NCI-H524 treated with DMSO at 0.1 percent for 48 hours (cell line): ENCODE data around the gene MRPL33.

Experiments
- DNase-seq: peaks from one replicate; lab custom pipeline; 2025; lab: John Stamatoyannopoulos, UW

The MRPL33 gene

DNA sequence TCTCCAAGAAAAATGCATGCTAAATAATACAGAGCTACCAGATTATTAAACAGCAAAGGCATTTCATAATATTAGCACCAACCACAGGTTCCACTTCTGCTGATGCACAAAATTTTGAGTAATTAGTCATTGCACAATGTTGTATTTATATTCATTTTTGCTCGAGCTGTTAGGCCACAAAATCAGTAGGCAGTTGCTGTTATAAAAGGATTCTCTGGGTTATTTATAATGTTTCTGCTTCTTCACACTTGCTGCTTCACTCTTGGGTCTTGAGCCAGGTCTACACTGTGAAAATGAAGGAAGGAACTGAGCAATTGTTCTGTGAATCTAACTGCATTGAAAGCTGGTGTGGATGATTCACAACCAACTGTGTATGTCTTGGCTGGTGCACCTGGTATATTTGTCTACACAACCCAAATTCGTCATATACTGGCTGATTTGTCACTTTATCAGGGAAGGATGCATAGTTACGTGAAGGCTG lies 38.3 kb downstream of the MRPL33 start:
- no peak for DNase-seq

DNA sequence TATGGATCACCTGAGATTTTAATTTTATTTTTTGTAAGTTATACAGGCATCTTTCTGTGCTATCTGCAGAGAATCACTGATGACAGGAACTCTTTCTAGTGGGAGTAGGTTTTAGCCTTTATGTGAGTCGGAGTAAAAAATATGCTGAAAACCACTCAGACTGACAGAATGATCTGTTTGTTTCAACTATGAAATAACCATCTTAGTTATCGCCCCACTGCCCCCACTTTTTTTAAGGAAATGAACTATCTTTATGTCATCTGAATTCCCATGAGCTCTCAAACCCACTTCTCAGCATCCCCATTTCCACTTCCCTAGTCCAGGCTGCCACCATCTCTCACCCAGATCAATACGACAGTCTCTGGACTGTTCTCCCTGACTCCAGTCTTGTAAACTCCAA lies 38.9 kb downstream of the MRPL33 start:
- no peak for DNase-seq

DNA sequence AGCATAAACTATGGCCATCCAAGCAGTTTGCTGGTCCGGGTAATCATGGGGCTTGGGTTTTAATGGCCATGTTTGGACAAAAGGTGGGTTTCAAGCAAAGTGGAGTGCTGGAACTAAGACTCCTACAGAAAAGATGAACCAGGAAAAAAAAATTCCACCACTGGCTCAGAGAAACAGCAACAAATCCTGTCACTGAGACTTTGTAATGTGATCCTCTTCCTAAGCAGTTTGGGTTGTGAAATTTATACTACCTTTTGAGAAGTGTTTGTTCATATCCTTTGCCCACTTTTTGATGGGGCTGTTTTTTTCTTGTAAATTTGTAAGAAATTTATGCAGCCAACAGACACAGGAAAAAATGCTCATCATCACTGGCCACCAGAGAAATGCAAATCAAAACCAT lies 40.2 kb downstream of the MRPL33 start:
- DNase-seq, result no peak

DNA sequence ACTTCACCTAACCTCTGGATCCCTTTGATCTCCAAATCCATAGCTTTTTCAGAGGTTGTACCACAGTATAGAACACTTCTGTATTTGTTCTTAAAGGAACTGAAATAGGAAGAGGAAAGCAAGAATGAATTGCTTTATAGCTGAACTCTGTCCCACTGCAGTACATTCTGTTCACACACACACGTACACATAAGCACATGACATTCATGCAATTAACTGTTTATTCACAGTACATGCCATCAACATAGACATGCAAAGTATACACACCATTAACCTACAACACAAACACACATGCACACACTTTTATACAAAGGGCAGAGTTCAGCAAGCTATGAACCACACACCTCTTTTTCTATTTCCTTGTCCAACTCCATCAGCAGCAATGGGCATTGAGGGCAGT lies 43.2 kb downstream of the MRPL33 start:
- no peak for DNase-seq

DNA sequence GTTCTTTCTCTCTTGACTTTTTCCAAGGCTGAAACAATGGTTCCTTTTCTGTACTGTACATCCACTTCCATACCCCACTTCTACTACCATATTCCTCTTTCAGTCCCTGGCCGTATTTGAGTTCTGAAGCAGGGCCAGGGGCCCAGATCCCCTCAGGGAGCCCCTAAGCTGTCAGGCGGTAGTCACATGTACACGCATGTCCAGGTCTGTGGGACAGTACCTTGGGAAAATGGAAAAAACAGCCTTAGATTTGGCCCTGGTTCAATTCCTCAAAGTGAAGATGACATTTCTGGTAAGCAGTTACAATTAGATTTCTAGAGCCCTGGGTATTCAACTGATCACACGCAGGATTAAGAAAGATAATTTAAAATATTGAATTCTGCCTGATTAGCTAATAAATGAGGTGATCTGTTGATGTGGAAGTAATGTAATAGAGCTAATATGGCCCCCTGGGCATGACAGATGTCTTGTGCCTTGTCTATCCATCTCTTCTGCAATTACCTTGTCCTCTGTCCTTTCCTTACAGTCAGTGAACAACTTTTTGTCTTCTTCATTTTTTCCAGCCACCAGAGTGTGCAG lies 44.4 kb downstream of the MRPL33 start:
- DNase-seq, result no peak

DNA sequence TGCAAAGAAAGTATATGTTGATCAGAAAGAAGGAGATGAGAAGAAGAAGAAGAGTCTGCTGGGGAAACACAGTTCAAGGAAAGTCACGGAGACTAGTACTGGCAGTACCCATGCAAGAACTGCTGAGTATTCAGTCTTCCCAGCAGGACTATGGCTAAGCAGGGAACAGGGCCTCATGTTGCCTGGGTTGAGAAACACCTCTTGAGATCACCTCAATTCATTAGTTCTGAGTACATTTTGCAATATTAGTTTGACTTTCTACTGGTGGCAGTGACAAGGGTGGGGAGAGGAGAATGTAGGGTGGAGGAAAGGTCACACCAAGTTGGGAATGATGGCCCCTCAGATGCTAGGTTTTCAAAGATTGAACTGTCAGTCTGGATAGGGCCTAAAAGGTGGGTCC lies 50.5 kb downstream of the MRPL33 start:
- DNase-seq, result no peak

DNA sequence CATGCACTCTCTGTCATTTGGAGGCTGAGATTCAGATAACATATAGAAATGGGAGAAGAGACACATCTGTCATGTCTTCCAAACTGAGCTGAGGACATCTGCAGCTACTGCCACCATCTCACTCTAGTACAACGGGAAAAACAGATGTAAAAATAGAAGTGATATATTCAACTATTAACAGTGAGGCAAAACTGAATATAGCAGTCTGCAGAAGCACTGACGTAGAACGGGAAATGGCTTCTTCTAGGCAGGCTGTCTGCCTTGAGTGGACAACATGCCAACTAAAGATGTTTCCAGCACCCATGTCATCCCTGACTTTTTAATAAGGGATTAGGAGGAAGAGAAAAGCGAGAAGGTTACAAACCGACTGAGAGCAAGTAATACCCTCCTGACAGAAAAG lies 51.6 kb downstream of the MRPL33 start:
- DNase-seq, result no peak

DNA sequence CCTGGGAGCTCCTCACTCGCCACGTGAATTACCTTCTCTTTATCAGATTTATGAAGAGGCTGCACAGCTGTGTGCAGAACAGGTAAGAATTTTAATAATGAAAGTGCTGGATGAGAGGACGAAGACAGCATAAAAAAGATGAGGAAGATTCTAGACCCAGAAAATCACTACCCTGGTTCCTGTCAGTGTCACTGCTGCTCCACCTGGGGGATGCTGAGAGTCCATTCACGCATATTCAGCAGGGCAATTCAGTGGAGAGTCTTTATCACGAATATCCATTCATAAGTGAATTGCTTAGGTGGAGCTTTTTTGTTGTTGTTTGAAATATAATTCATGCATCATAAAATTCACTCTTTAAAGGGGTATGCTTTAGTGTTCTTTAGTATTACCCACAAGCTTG lies 52.0 kb downstream of the MRPL33 start:
- DNase-seq, result no peak

DNA sequence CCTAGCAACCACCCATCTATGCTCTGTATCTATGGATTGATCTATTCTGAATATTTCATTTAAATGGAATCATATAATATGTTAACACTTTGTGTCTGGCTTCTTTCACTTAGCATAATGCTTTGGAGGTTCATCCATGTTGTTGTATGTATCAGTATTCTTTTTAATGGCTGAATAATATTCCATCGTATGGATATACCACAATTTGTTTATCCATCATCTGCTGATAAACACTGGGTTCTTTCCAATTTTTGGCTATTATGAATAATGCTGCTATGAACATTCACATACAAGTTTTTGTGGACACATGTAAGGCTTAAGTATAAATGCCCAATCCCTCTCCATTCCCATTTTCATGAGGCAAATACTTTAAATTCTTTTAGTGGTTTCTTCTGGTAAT lies 52.9 kb downstream of the MRPL33 start:
- no peak for DNase-seq

DNA sequence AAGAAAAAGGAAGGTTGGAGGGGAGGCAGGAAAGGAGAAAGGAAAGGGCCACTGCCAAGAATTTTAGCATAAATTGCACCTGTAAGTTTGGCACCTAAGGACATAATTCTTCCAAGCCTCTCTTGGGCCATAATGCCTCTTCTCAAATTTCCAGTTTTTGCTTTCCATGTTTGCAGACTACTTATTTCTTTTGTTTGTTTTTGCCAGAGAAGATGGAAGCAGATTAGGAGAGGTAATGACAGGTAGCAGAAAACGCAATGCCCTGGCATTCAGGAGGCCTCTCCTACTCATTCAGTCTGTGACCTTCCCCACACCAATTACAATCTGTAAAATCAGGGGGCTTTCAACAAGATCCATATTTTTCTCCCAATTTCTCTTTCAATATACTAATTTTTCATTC lies 56.8 kb downstream of the MRPL33 start:
- DNase-seq, result no peak
